Thoracic aorta (tissue), 2 donors: ENCODE data around the gene AMELY. TPM values are rescaled to one million over a fixed set of nuclear protein-coding genes. Genes with fewer than 3 reads are reported as not detected.
"Not testable (repeated sequence)": the region's sequence is repeated elsewhere in the genome, so short reads cannot be mapped to it uniquely, and the experiment has no call there.

Experiments used
- ATAC-seq: fragments of 150-250 bp; one replicate; pipeline ENCODE4 v1.8.0; 2017; ENCODE audit warnings: low read depth; ENCODE audit not compliant: insufficient number of reproducible peaks, low FRiP score
- DNase-seq: peaks from one replicate; pipeline ENCODE4 v3.0.0-alpha.2; 2020; ENCODE audit warnings: low spot score
- H3K27ac ChIP-seq, 2 donors: fragments of 200-600 bp; sonication (generic); 1 replicate in 1 of 2; 2 replicates in 1 of 2; pipeline ENCODE4 v1.5.1; 2016; ENCODE audit warnings: mild to moderate bottlenecking in 2 of 2, moderate library complexity in 2 of 2
- H3K27me3 ChIP-seq: fragments of 200-600 bp; sonication (generic); replicated peaks from 2 replicates; pipeline ENCODE4 v1.6.0; 2016; ENCODE audit warnings: mild to moderate bottlenecking; ENCODE audit not compliant: insufficient read depth
- H3K36me3 ChIP-seq: fragments of 200-600 bp; sonication (generic); one replicate; pipeline ENCODE4 v1.5.1; 2016
- H3K4me1 ChIP-seq, 2 donors: fragments of 200-600 bp; sonication (generic); 1 replicate in 1 of 2; 2 replicates in 1 of 2; pipeline versions ENCODE4 v1.5.1 to v1.6.0; 2016; ENCODE audit warnings: low read depth in 2 of 2, mild to moderate bottlenecking in 1 of 2; ENCODE audit not compliant: control insufficient read depth in 1 of 2
- H3K4me3 ChIP-seq: fragments of 200-600 bp; sonication (generic); 2 replicates; pipeline ENCODE4 v1.5.1; 2016; ENCODE audit warnings: mild to moderate bottlenecking
- H3K9me3 ChIP-seq: fragments of 200-600 bp; sonication (generic); 2 replicates; pipeline ENCODE4 v1.5.1; 2016
- total RNA-seq, 2 donors: library from RNA; depleted of rRNA; stranded (reverse); fragments of >200 nt; gene quantifications; one replicate each; pipeline versions ENCODE4 v1.1.0 to v1.2.3, GENCODE V29; 2016
- TF ChIP-seq, protein P1 (sequence below): fragments of 200-600 bp; sonication (generic); IDR thresholded peaks from one replicate; pipeline ENCODE4 v1.5.1; 2019; ENCODE audit warnings: antibody characterized with exemption

Gene AMELY
- total RNA-seq, 2 donors from 2014 or later: not detected

DNA sequence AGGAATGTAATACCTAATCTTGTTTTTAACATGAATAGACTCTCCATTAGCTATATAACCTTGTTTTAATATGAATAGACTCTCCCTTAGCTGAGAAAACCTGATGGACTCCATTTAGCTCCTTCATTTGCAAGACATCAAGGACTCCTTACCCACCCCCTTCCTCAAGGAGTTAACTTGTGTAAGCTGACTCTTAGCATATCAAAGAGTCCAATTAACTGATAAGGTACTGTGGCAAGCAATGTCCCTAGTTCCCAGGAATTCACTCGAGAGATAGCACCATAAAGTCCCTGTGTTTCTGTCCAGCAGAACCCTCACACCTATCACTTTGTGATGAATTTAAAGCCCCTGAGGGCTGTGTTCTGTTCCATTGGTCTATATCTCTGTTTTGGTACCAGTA lies 16.3 kb downstream of the AMELY start:
- TF ChIP-seq, protein P1, sequence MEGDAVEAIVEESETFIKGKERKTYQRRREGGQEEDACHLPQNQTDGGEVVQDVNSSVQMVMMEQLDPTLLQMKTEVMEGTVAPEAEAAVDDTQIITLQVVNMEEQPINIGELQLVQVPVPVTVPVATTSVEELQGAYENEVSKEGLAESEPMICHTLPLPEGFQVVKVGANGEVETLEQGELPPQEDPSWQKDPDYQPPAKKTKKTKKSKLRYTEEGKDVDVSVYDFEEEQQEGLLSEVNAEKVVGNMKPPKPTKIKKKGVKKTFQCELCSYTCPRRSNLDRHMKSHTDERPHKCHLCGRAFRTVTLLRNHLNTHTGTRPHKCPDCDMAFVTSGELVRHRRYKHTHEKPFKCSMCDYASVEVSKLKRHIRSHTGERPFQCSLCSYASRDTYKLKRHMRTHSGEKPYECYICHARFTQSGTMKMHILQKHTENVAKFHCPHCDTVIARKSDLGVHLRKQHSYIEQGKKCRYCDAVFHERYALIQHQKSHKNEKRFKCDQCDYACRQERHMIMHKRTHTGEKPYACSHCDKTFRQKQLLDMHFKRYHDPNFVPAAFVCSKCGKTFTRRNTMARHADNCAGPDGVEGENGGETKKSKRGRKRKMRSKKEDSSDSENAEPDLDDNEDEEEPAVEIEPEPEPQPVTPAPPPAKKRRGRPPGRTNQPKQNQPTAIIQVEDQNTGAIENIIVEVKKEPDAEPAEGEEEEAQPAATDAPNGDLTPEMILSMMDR: no peak
- H3K27ac ChIP-seq: no peak overlapping the region
- DNase-seq (no peak), ATAC-seq (no peak)
- no peaks in the 10 kb centered on the region for H3K4me1 ChIP-seq
- H3K36me3 ChIP-seq: no peaks in the 10 kb centered on the region
- H3K9me3 ChIP-seq: no peaks in the 10 kb centered on the region
- no peaks in the 10 kb centered on the region for H3K27me3 ChIP-seq
- H3K4me3 ChIP-seq: no peak overlapping the region

DNA sequence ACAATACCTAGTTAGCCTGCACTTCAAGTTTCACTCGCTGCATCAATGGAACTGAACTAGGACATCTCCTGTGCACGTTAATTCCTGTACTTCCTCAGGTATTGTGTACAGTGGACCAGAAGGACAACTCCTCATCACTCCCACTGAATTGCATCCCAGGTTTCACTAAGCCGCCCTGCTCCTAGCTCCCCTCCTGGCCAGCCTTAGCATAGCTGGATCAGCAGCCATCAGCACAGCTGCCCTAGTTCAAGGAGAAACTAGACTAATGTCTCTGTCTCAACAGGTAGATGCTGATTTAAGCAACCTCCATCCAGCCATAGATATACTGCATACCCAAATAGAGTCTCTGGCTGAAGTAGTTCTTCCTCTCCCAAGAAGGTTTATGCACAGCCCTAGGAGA lies 17.1 kb downstream of the AMELY start:
- no peak for DNase-seq
- Histone ChIP-seq H3K27me3 (no peaks in the 10 kb centered on the region), H3K4me3 (no peak overlapping the region), H3K36me3 (no peaks in the 10 kb centered on the region), H3K9me3 (no peaks in the 10 kb centered on the region), H3K4me1 (no peaks in the 10 kb centered on the region), H3K27ac (no peak overlapping the region)
- TF ChIP-seq, protein P1: no peak
- ATAC-seq: no peak

DNA sequence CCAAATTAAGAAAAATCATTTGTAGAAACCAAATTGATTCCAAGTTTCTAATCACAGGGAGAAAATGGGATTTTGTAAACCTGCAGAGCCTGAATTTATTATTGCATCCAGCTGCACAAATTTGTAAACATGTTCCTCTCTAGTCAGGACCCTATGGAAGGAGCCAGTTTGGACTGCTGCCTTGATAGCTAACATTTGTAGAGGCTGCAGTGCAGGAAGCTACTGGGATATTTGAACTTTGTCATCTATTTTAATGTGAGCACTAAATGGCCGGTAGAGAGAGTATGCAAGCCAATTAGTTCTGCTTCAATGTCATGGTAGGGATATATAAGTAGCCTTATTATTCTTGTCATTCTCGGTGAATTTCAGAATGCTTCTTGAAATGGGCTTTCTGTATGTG lies 62.2 kb downstream of the AMELY start:
- H3K27me3 ChIP-seq: no peaks in the 10 kb centered on the region
- TF ChIP-seq, protein P1: no peak
- no peak for DNase-seq
- H3K27ac ChIP-seq: no peak overlapping the region
- no peaks in the 10 kb centered on the region for H3K9me3 ChIP-seq
- H3K4me3 ChIP-seq: no peak overlapping the region
- H3K36me3 ChIP-seq: no peaks in the 10 kb centered on the region
- H3K4me1 ChIP-seq: no peaks in the 10 kb centered on the region
- ATAC-seq: no peak

DNA sequence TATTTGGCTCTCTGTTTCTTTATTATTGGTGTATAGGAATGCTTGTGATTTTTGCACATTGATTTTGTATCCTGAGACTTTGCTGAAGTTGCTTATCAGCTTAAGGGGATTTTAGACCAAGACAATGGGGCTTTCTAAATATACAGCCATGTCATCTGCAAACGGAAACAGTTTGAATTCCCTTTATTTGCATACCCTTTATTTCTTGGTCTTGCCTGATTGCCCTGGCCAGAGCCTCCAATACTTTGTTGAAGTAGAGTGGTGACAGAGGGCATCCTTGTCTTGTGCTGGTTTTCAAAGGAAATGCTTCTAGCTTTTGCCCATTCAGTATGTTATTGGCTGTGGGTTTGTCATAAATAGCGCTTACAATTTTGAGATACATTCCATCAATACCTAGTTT lies 68.9 kb downstream of the AMELY start:
- not testable (repeated sequence) for DNase-seq, H3K4me3 ChIP-seq, H3K27me3 ChIP-seq, H3K9me3 ChIP-seq, ATAC-seq, H3K36me3 ChIP-seq, H3K27ac ChIP-seq, H3K4me1 ChIP-seq

Other genes starting within 250 kb of the AMELY start
- under 1 TPM; 0.27 to 0.28 TPM for gene TBL1Y, start 1.1 kb downstream of the AMELY start, total RNA-seq